H1 (cell line): ENCODE data around the gene LILRA1. TPM values are rescaled to one million over a fixed set of nuclear protein-coding genes. Genes with fewer than 3 reads are reported as not detected.

Experiments
- CTCF ChIA-PET: fragments of 300-600 bp; sonication (Branson Sonifier 250); formaldehyde crosslinking; loops from one replicate; lab custom pipeline; 2021; ENCODE audit not compliant: partially characterized antibody; lab: Charles Lee
- POLR2A ChIA-PET: fragments of 300-600 bp; sonication (Branson Sonifier 250); formaldehyde crosslinking; loops from one replicate; lab custom pipeline; 2021; ENCODE audit warnings: inconsistent platforms; ENCODE audit not compliant: partially characterized antibody; lab: Charles Lee
- DNase-seq, 2 experiments: peaks; one replicate each; pipeline versions ENCODE4 v3.0.0 to v3.0.0-alpha.2; 2010 to 2022; ENCODE audit warnings: low spot score in 2 of 2, low read depth in 1 of 2, mixed read lengths in 1 of 2
- FAIRE-seq: peaks from 2 replicates; lab custom pipeline; 2011; peaks lifted over from hg19 to GRCh38; lab: Jason Lieb, UNC
- H2AFZ ChIP-seq: 2 replicates; pipeline ENCODE4 v1.8.1; 2012; ENCODE audit warnings: low read length, inconsistent platforms
- H2AK5ac ChIP-seq: 2 replicates; pipeline ENCODE4 v1.6.1; 2013; ENCODE audit warnings: low read depth, low read length
- H2BK120ac ChIP-seq: replicated peaks from 2 replicates; pipeline ENCODE3; 2013; ENCODE audit warnings: low read depth, low read length, inconsistent platforms
- H2BK12ac ChIP-seq: 2 replicates; pipeline ENCODE4 v1.6.1; 2013; ENCODE audit warnings: low read depth, low read length
- H2BK15ac ChIP-seq: 2 replicates; pipeline ENCODE4 v1.6.1; 2013; ENCODE audit warnings: low read length
- H2BK20ac ChIP-seq: 2 replicates; pipeline ENCODE4 v1.6.1; 2013; ENCODE audit warnings: low read length
- H2BK5ac ChIP-seq: 2 replicates; pipeline ENCODE4 v1.6.1; 2013; ENCODE audit warnings: low read depth, low read length
- H3K14ac ChIP-seq: 2 replicates; pipeline ENCODE4 v1.6.1; 2013; ENCODE audit warnings: inconsistent platforms; ENCODE audit not compliant: insufficient read length
- H3K18ac ChIP-seq: 2 replicates; pipeline ENCODE4 v1.6.1; 2013; ENCODE audit warnings: low read length; ENCODE audit errors: extremely low read depth
- H3K23ac ChIP-seq: 2 replicates; pipeline ENCODE4 v1.6.1; 2013; ENCODE audit warnings: inconsistent platforms; ENCODE audit not compliant: insufficient read length
- H3K23me2 ChIP-seq: 2 replicates; pipeline ENCODE4 v1.6.1; 2013; ENCODE audit warnings: low read depth, low read length
- H3K27ac ChIP-seq: 2 replicates; pipeline ENCODE4 v1.6.1; 2011; ENCODE audit warnings: low read depth, low read length, inconsistent platforms
- H3K27me3 ChIP-seq, 4 experiments: replicated peaks in 1 of 4; 1 replicate in 1 of 4; 2 replicates in 3 of 4; pipeline versions ENCODE4 v1.6.1 to v1.8.1; 2011 to 2013; ENCODE audit warnings: low read length in 3 of 4, mild to moderate bottlenecking in 3 of 4, inconsistent platforms in 2 of 4, mixed read lengths in 2 of 4, moderate library complexity in 1 of 4; ENCODE audit not compliant: control insufficient read depth in 3 of 4, insufficient read depth in 3 of 4; ENCODE audit errors: extremely low read depth in 1 of 4
- H3K36me3 ChIP-seq, 4 experiments: 2 replicates each; pipeline versions ENCODE4 v1.6.1 to v1.8.1; 2011 to 2013; ENCODE audit warnings: mild to moderate bottlenecking in 4 of 4, low read length in 3 of 4, moderate library complexity in 2 of 4, control low read depth in 1 of 4, inconsistent platforms in 1 of 4; ENCODE audit not compliant: insufficient read depth in 4 of 4, control insufficient read depth in 2 of 4
- H3K4ac ChIP-seq: replicated peaks from 2 replicates; pipeline ENCODE3; 2013; ENCODE audit warnings: low read length, low read depth, mixed read lengths, inconsistent platforms; ENCODE audit not compliant: insufficient read length
- H3K4me1 ChIP-seq, 4 experiments: replicated peaks in 1 of 4; 1 replicate in 1 of 4; 2 replicates in 3 of 4; pipeline versions ENCODE4 v1.6.1 to v1.8.1; 2011 to 2013; ENCODE audit warnings: low read length in 3 of 4, inconsistent platforms in 2 of 4, mixed read lengths in 1 of 4; ENCODE audit not compliant: insufficient read depth in 4 of 4, control insufficient read depth in 3 of 4
- H3K4me2 ChIP-seq, 2 experiments: 2 replicates each; pipeline versions ENCODE4 v1.6.1 to v1.8.1; 2011 to 2013; ENCODE audit warnings: low read depth in 2 of 2, low read length in 2 of 2, control low read depth in 1 of 2, inconsistent platforms in 1 of 2, mild to moderate bottlenecking in 1 of 2; ENCODE audit not compliant: insufficient read depth in 1 of 2
- H3K4me3 ChIP-seq, 4 experiments: fragments of 200-600, 300-600 bp in 1 of 4; sonication (generic), shearing (Covaris generic), sonication (Bioruptor Twin) in 1 of 4; 2 replicates each; pipeline versions ENCODE4 v1.5.1 to v1.8.1; 2011 to 2016; ENCODE audit warnings: low read length in 4 of 4, low read depth in 3 of 4, control low read depth in 2 of 4, inconsistent platforms in 2 of 4, mild to moderate bottlenecking in 2 of 4, mixed read lengths in 1 of 4, moderate library complexity in 1 of 4; ENCODE audit not compliant: insufficient read depth in 2 of 4; ENCODE audit errors: extremely low read depth in 1 of 4
- H3K56ac ChIP-seq: replicated peaks from 2 replicates; pipeline ENCODE3; 2013; ENCODE audit warnings: low read depth, mild to moderate bottlenecking, mixed read lengths, low read length, inconsistent platforms; ENCODE audit not compliant: insufficient read length
- H3K79me1 ChIP-seq: 2 replicates; pipeline ENCODE4 v1.6.1; 2013; ENCODE audit warnings: low read depth, low read length, control low read depth
- H3K79me2 ChIP-seq, 2 experiments: 2 replicates each; pipeline versions ENCODE4 v1.6.1 to v1.8.1; 2012 to 2013; ENCODE audit warnings: low read length in 2 of 2, mild to moderate bottlenecking in 2 of 2, inconsistent platforms in 1 of 2; ENCODE audit not compliant: insufficient read depth in 2 of 2, control insufficient read depth in 1 of 2
- H3K9ac ChIP-seq, 4 experiments: replicated peaks in 1 of 4; 1 replicate in 1 of 4; 2 replicates in 3 of 4; pipeline versions ENCODE4 v1.6.1 to v1.8.1; 2011 to 2013; ENCODE audit warnings: low read depth in 3 of 4, low read length in 3 of 4, control low read depth in 2 of 4, mild to moderate bottlenecking in 2 of 4, moderate library complexity in 2 of 4, inconsistent platforms in 1 of 4; ENCODE audit errors: extremely low read depth in 1 of 4
- H3K9me3 ChIP-seq, 2 experiments: 2 replicates each; pipeline versions ENCODE4 v1.6.1 to v1.8.1; 2012 to 2013; ENCODE audit warnings: mild to moderate bottlenecking in 2 of 2, moderate library complexity in 2 of 2, control low read depth in 1 of 2, inconsistent platforms in 1 of 2, low read depth in 1 of 2, low read length in 1 of 2, mixed read lengths in 1 of 2; ENCODE audit not compliant: insufficient read depth in 2 of 2
- H4K20me1 ChIP-seq, 2 experiments: replicated peaks in 1 of 2; 2 replicates each; pipeline versions ENCODE3 to v1.8.1; 2011 to 2013; ENCODE audit warnings: inconsistent platforms in 2 of 2, low read length in 2 of 2, mild to moderate bottlenecking in 1 of 2; ENCODE audit not compliant: insufficient read depth in 2 of 2, control insufficient read depth in 1 of 2
- H4K5ac ChIP-seq: 2 replicates; pipeline ENCODE4 v1.6.1; 2013; ENCODE audit warnings: low read length, low read depth, mixed read lengths, inconsistent platforms; ENCODE audit not compliant: insufficient read length
- H4K8ac ChIP-seq: 2 replicates; pipeline ENCODE4 v1.8.0; 2013; ENCODE audit warnings: mild to moderate bottlenecking, moderate library complexity, low read length, inconsistent platforms; ENCODE audit not compliant: insufficient read depth; ENCODE audit errors: extremely low read depth
- H4K91ac ChIP-seq: replicated peaks from 2 replicates; pipeline ENCODE3; 2013; ENCODE audit warnings: low read length, mixed read lengths, inconsistent platforms; ENCODE audit not compliant: insufficient read length
- BACH1 ChIP-seq: IDR thresholded peaks from 2 replicates; pipeline ENCODE4 v1.6.1; 2012; ENCODE audit warnings: low read length, improper control_type of control experiment
- CBX8 ChIP-seq: fragments of 300-800, 300-1000 bp; sonication (generic); IDR thresholded peaks from 2 replicates; pipeline ENCODE4 v1.7.1; 2016; ENCODE audit warnings: low read depth, low read length, borderline replicate concordance
- CREB1 ChIP-seq: IDR thresholded peaks from 2 replicates; pipeline ENCODE4 v1.6.1; 2012; ENCODE audit warnings: inconsistent platforms
- E2F6 ChIP-seq: IDR thresholded peaks from 2 replicates; pipeline ENCODE4 v1.6.1; 2012; ENCODE audit warnings: inconsistent platforms
- EP300 ChIP-seq, 2 experiments: IDR thresholded peaks; 1 replicate in 1 of 2; 2 replicates in 1 of 2; pipeline ENCODE4 v1.6.1; 2011 to 2012; ENCODE audit warnings: low read depth in 2 of 2, low read length in 2 of 2, mild to moderate bottlenecking in 2 of 2, borderline replicate concordance in 1 of 2, inconsistent platforms in 1 of 2, moderate library complexity in 1 of 2
- FOSL1 ChIP-seq: IDR thresholded peaks from 2 replicates; pipeline ENCODE4 v1.6.1; 2011; ENCODE audit warnings: mild to moderate bottlenecking, low read depth, low read length, moderate library complexity; ENCODE audit not compliant: insufficient read depth
- HDAC6 ChIP-seq: IDR thresholded peaks from one replicate; pipeline ENCODE4 v1.7.1; 2012; ENCODE audit warnings: low read depth, mild to moderate bottlenecking, inconsistent platforms, low read length, moderate library complexity
- KDM5A ChIP-seq: fragments of 200-600 bp; IDR thresholded peaks from 2 replicates; pipeline ENCODE4 v1.7.1; 2012; ENCODE audit warnings: mild to moderate bottlenecking, low read length, inconsistent platforms, mixed read lengths
- RBBP5 ChIP-seq: IDR thresholded peaks from 2 replicates; pipeline ENCODE4 v1.7.1; 2012; ENCODE audit warnings: low read depth, mild to moderate bottlenecking, inconsistent platforms, low read length, moderate library complexity, borderline replicate concordance
- SAP30 ChIP-seq: fragments of 300-600 bp; sonication (generic); IDR thresholded peaks from 2 replicates; pipeline ENCODE4 v1.7.1; 2012; ENCODE audit warnings: low read length, moderate library complexity, mild to moderate bottlenecking, inconsistent platforms; ENCODE audit not compliant: insufficient read depth, insufficient replicate concordance
- SIN3A ChIP-seq, 2 experiments: IDR thresholded peaks in 1 of 2; conservative IDR thresholded peaks in 1 of 2; 2 replicates each; pipeline ENCODE4 v1.6.1; 2011 to 2012; ENCODE audit warnings: low read length in 2 of 2, improper control_type of control experiment in 1 of 2, low read depth in 1 of 2, mild to moderate bottlenecking in 1 of 2
- TAF1 ChIP-seq: IDR thresholded peaks from 2 replicates; pipeline ENCODE4 v1.6.1; 2011; ENCODE audit warnings: mild to moderate bottlenecking, low read depth, low read length
- TEAD4 ChIP-seq: IDR thresholded peaks from 2 replicates; pipeline ENCODE4 v1.6.1; 2012; ENCODE audit warnings: low read depth, low read length, inconsistent platforms, mixed read lengths
- WGBS, 2 experiments: shearing (Covaris generic) in 1 of 2; methylation state at CpG; one replicate each; pipeline versions ENCODE4 v1.1.6 to v1.1.7; 2013 to 2015; ENCODE audit warnings: low lambda C conversion rate in 2 of 2, mixed read lengths in 2 of 2, inconsistent platforms in 1 of 2, low coverage in 1 of 2, missing lambda C conversion rate in 1 of 2; ENCODE audit not compliant: insufficient replicate concordance in 2 of 2, insufficient coverage in 1 of 2, insufficient read length in 1 of 2; ENCODE audit errors: extremely low coverage in 1 of 2, missing lambda C conversion rate in 1 of 2; 5-methylcytosine and 5-hydroxymethylcytosine counted together
- polyA plus RNA-seq, 7 experiments: library from polyadenylated mRNA; depleted of rRNA in 3 of 7; stranded (reverse) in 5 of 7; unstranded in 2 of 7; fragments of >200 nt in 5 of 7; fragments of 200-250 nt in 2 of 7; gene quantifications; 1 replicate in 5 of 7; 2 replicates in 1 of 7; 4 replicates in 1 of 7; pipeline versions ENCODE4 v1.2.1 to v1.2.3, GENCODE V29; 2011 to 2013; ENCODE audit warnings: missing spikeins in 2 of 7, mixed read lengths in 2 of 7
- total RNA-seq: library from RNA; stranded (reverse); fragmentation: NEBNext Ultra II Directional; extraction: Animal tissue kit (Norgen Biotek cat#: 25700); gene quantifications from 2 replicates; pipeline ENCODE4 v1.2.1, GENCODE V29; 2021

Gene LILRA1
- total and polyA plus RNA-seq, 2 of the 8 experiments (the other 6 are each of a cell fraction or from before 2014, with no cell fraction given), result not detected

DNA sequence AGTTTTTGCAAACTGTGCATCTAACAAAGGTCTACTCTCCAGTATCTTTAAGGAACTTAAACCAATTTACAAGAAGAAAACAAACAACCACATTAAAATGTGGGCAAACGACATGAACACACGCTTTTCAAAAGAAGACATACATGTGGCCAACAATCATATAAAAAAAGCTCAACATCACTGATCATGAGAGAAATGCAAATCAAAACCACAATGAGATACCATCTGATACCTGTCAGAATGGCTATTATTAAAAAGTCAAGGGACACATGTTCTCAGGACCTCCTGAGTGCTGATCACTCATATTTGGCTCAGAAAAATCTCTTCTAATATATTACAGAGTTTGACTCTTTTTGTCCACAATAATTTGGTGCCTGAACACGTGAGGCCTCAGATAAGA lies 22.6 kb downstream of the LILRA1 start:
- no peaks in the 10 kb centered on the region for H3K79me1 ChIP-seq
- no peak overlapping the region for H2BK15ac ChIP-seq
- DNase-seq, result no peak
- H3K56ac ChIP-seq, result no peak overlapping the region
- H3K79me2 ChIP-seq, result no peaks in the 10 kb centered on the region
- WGBS, 2 experiments, result 57% methylated on average over 3 of the region's 3 CpGs; no CpG with 5 or more reads in 1 of the 2 experiments
- no peak overlapping the region for H2BK120ac ChIP-seq
- H2BK12ac ChIP-seq, result no peak overlapping the region
- H4K8ac ChIP-seq, result no peak overlapping the region
- no peak overlapping the region for H4K5ac ChIP-seq
- no peaks in the 10 kb centered on the region for H4K20me1 ChIP-seq
- no peak overlapping the region for H3K4ac ChIP-seq
- no peak overlapping the region for H2BK5ac ChIP-seq
- H3K27ac ChIP-seq, result no peak overlapping the region
- no peak overlapping the region for H3K4me2 ChIP-seq
- H3K36me3 ChIP-seq, result no peaks in the 10 kb centered on the region
- H3K23ac ChIP-seq, result no peak overlapping the region
- H3K4me1 ChIP-seq, result no peaks in the 10 kb centered on the region
- no peak overlapping the region for H2AFZ ChIP-seq
- H3K27me3 ChIP-seq, result no peaks in the 10 kb centered on the region
- no peak for FAIRE-seq
- no peak overlapping the region for H2AK5ac ChIP-seq
- no peak overlapping the region for H2BK20ac ChIP-seq
- CTCF ChIA-PET, result interaction anchor here (0.6 to 0.7 kb wide), 3 partner anchors 11 to 1024 kb away, joined by 3 read pairs; no protein-coding TSS in a partner anchor
- POLR2A ChIA-PET, result no interaction called here
- H3K9me3 ChIP-seq, result peaks cover 28 to 50% of the 10 kb centered on the region in 2 experiments
- no peaks in the 10 kb centered on the region for H3K23me2 ChIP-seq
- H4K91ac ChIP-seq, result no peak overlapping the region
- no peak overlapping the region for H3K18ac ChIP-seq
- H3K4me3 ChIP-seq, result no peak overlapping the region
- H3K14ac ChIP-seq, result no peak overlapping the region
- H3K9ac ChIP-seq, result no peak overlapping the region
- TF ChIP-seq TEAD4 (no peak), RBBP5 (no peak), CBX8 (no peak), CREB1 (no peak), E2F6 (no peak), HDAC6 (no peak), SIN3A (conservative IDR thresholded peaks at IDR 0.05 in 1 of 2, IDR thresholded peaks at IDR 0.05 in 1 of 2; ENCODE audit: low read depth in 1 of 2, low read length in 2 of 2) (no peak), KDM5A (no peak), FOSL1 (no peak), EP300 (IDR thresholded peaks at IDR 0.05; ENCODE audit: borderline replicate concordance in 1 of 2, low read depth in 2 of 2, low read length in 2 of 2) (no peak), SAP30 (no peak), BACH1 (no peak), TAF1 (no peak)
